ENCODE results near the gene ITGA1.
"Not testable (repeated sequence)": the region's sequence is repeated elsewhere in the genome, so short reads cannot be mapped to it uniquely, and the experiment has no call there.

The ITGA1 gene

GRCh38 chr5:52818807-52819206 is 31.1 kb downstream of the ITGA1 start:
- in situ Hi-C loops (cut with MboI; ENCODE audit: low pct_unique_long_range_greater_than_20kb, low sequenced_read_pairs); DNase-seq: not testable (repeated sequence)

GRCh38 chr5:52821901-52822300 is 34.2 kb downstream of the ITGA1 start:
- in situ Hi-C loops (cut with MboI; ENCODE audit: low pct_unique_long_range_greater_than_20kb, low sequenced_read_pairs) = no loop called here
- DNase-seq = no peak

GRCh38 chr5:52822437-52822836 is 34.7 kb downstream of the ITGA1 start:
- in situ Hi-C loops (cut with MboI; ENCODE audit: low pct_unique_long_range_greater_than_20kb, low sequenced_read_pairs) = no loop called here

GRCh38 chr5:52824827-52825226 is 37.1 kb downstream of the ITGA1 start:
- DNase-seq = no peak
- in situ Hi-C loops (cut with MboI; ENCODE audit: low pct_unique_long_range_greater_than_20kb, low sequenced_read_pairs) = no loop called here

More at GRCh38 chr5:52822437-52822836, 34.7 kb downstream of the ITGA1 start:
- DNase-seq = no peak

GRCh38 chr5:52825826-52826225 is 38.1 kb downstream of the ITGA1 start:
- DNase-seq = peak; percentile 27
- in situ Hi-C loops (cut with MboI; ENCODE audit: low pct_unique_long_range_greater_than_20kb, low sequenced_read_pairs) = no loop called here

GRCh38 chr5:52827815-52828214 is 40.1 kb downstream of the ITGA1 start:
- no peak for DNase-seq
- in situ Hi-C loops (cut with MboI; ENCODE audit: low pct_unique_long_range_greater_than_20kb, low sequenced_read_pairs) = no loop called here

- in situ Hi-C loops (cut with MboI; ENCODE audit: low pct_unique_long_range_greater_than_20kb, low sequenced_read_pairs) = no loop called here
Measured at GRCh38 chr5:52829664-52830063, 41.9 kb downstream of the ITGA1 start.

GRCh38 chr5:52830650-52831049 is 42.9 kb downstream of the ITGA1 start:
- in situ Hi-C loops (cut with MboI; ENCODE audit: low pct_unique_long_range_greater_than_20kb, low sequenced_read_pairs) = no loop called here
- no peak for DNase-seq

More at GRCh38 chr5:52829664-52830063, 41.9 kb downstream of the ITGA1 start:
- DNase-seq = no peak

GRCh38 chr5:52831786-52832511 is 44.2 kb downstream of the ITGA1 start:
- in situ Hi-C loops (cut with MboI; ENCODE audit: low pct_unique_long_range_greater_than_20kb, low sequenced_read_pairs) = no loop called here
- no peak for DNase-seq

GRCh38 chr5:52834320-52834719 is 46.6 kb downstream of the ITGA1 start:
- DNase-seq = no peak
- in situ Hi-C loops (cut with MboI; ENCODE audit: low pct_unique_long_range_greater_than_20kb, low sequenced_read_pairs) = no loop called here

- DNase-seq = no peak
- in situ Hi-C loops (cut with MboI; ENCODE audit: low pct_unique_long_range_greater_than_20kb, low sequenced_read_pairs) = no loop called here
Measured at GRCh38 chr5:52837068-52837467, 49.4 kb downstream of the ITGA1 start.

- DNase-seq = no peak
- in situ Hi-C loops (cut with MboI; ENCODE audit: low pct_unique_long_range_greater_than_20kb, low sequenced_read_pairs) = no loop called here
Measured at GRCh38 chr5:52837591-52838001, 49.9 kb downstream of the ITGA1 start.

GRCh38 chr5:52838326-52839015 is 50.8 kb downstream of the ITGA1 start:
- DNase-seq = no peak
- in situ Hi-C loops (cut with MboI; ENCODE audit: low pct_unique_long_range_greater_than_20kb, low sequenced_read_pairs) = no loop called here

- no peak for DNase-seq
- in situ Hi-C loops (cut with MboI; ENCODE audit: low pct_unique_long_range_greater_than_20kb, low sequenced_read_pairs) = no loop called here
Measured at GRCh38 chr5:52839285-52839684, 51.6 kb downstream of the ITGA1 start.

- in situ Hi-C loops (cut with MboI; ENCODE audit: low pct_unique_long_range_greater_than_20kb, low sequenced_read_pairs) = no loop called here
- DNase-seq = no peak
Measured at GRCh38 chr5:52840277-52841050, 52.7 kb downstream of the ITGA1 start.

- no peak for DNase-seq
- in situ Hi-C loops (cut with MboI; ENCODE audit: low pct_unique_long_range_greater_than_20kb, low sequenced_read_pairs) = no loop called here
Measured at GRCh38 chr5:52841114-52841513, 53.4 kb downstream of the ITGA1 start.

GRCh38 chr5:52842111-52842510 is 54.4 kb downstream of the ITGA1 start:
- in situ Hi-C loops (cut with MboI; ENCODE audit: low pct_unique_long_range_greater_than_20kb, low sequenced_read_pairs) = no loop called here
- DNase-seq = no peak

GRCh38 chr5:52844885-52845284 is 57.2 kb downstream of the ITGA1 start:
- in situ Hi-C loops (cut with MboI; ENCODE audit: low pct_unique_long_range_greater_than_20kb, low sequenced_read_pairs) = no loop called here
- no peak for DNase-seq

- in situ Hi-C loops (cut with MboI; ENCODE audit: low pct_unique_long_range_greater_than_20kb, low sequenced_read_pairs) = no loop called here
Measured at GRCh38 chr5:52846182-52846842, 58.6 kb downstream of the ITGA1 start.

More at GRCh38 chr5:52846182-52846842, 58.6 kb downstream of the ITGA1 start:
- no peak for DNase-seq

All from KBM-7 (cell line).